Endothelial cell (in vitro differentiated cells): Measurements from ENCODE around the gene FAM124A. TPM values are rescaled to one million over a fixed set of nuclear protein-coding genes. Genes with fewer than 3 reads are reported as not detected.

ENCODE experiments used
- DNase-seq: peaks from one replicate; pipeline ENCODE4 v3.0.0; 2021; ENCODE audit warnings: low spot score
- H3K27ac Mint-ChIP-seq: one replicate; pipeline ENCODE4 v1.8.0; 2021; ENCODE audit warnings: mixed read lengths, inconsistent platforms; ENCODE audit not compliant: unreplicated experiment
- H3K27me3 Mint-ChIP-seq: one replicate; pipeline ENCODE4 v1.8.0; 2021; ENCODE audit warnings: mild to moderate bottlenecking, moderate library complexity, mixed read lengths, inconsistent platforms; ENCODE audit not compliant: unreplicated experiment
- H3K36me3 Mint-ChIP-seq: one replicate; pipeline ENCODE4 v1.8.0; 2021; ENCODE audit warnings: mild to moderate bottlenecking, low read depth, mixed read lengths, inconsistent platforms; ENCODE audit not compliant: unreplicated experiment
- H3K4me1 Mint-ChIP-seq: one replicate; pipeline ENCODE4 v1.8.0; 2021; ENCODE audit warnings: mild to moderate bottlenecking, mixed read lengths, inconsistent platforms; ENCODE audit not compliant: unreplicated experiment
- H3K4me3 Mint-ChIP-seq: one replicate; pipeline ENCODE4 v1.8.0; 2021; ENCODE audit warnings: mild to moderate bottlenecking, mixed read lengths, inconsistent platforms; ENCODE audit not compliant: unreplicated experiment
- H3K9me3 Mint-ChIP-seq: one replicate; pipeline ENCODE4 v1.8.0; 2021; ENCODE audit warnings: mixed read lengths, inconsistent platforms; ENCODE audit not compliant: unreplicated experiment
- long read RNA-seq: library from polyadenylated mRNA; unstranded; transcript quantifications from one replicate; pipeline ENCODE4 v2.0.0, GENCODE V29; 2020; ENCODE audit not compliant: unreplicated experiment
- total RNA-seq: library from RNA; stranded (reverse); fragmentation: NEBNext Ultra II Directional; extraction: Animal tissue kit (Norgen Biotek cat#: 25700); gene quantifications from one replicate; pipeline ENCODE4 v1.2.1, GENCODE V29; 2021; ENCODE audit not compliant: unreplicated experiment
- TF ChIP-seq, protein P1 (sequence below): fragments of 200-600 bp; sonication (generic); IDR thresholded peaks from one replicate; pipeline ENCODE4 v1.5.0; 2021; ENCODE audit warnings: antibody characterized with exemption; ENCODE audit not compliant: unreplicated experiment

FAM124A gene, protein sequence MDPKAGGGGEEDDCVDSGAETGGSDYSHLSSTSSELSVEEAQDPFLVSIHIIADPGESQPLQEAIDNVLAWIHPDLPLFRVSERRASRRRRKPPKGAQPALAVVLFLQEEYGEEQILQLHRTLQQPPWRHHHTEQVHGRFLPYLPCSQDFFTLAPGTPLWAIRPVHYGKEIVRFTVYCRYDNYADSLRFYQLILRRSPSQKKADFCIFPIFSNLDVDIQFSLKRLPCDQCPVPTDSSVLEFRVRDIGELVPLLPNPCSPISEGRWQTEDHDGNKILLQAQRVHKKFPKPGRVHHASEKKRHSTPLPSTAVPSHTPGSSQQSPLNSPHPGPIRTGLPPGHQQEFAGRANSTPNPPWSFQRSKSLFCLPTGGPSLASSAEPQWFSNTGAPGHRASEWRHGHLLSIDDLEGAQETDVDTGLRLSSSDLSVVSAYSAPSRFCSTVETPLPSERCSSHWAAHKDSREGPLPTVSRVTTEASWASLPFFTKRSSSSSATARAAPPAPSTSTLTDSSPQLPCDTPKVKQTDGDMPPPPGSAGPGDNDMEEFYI
- total RNA-seq: 4.9 TPM
- long read RNA-seq, full-length matches to known transcripts: 4 of 6 reads
- long read RNA-seq, partial matches to known transcripts: 1 of 6 reads
- long read RNA-seq, other reads (novel, unspliced or antisense): 1 of 6 reads

DNA sequence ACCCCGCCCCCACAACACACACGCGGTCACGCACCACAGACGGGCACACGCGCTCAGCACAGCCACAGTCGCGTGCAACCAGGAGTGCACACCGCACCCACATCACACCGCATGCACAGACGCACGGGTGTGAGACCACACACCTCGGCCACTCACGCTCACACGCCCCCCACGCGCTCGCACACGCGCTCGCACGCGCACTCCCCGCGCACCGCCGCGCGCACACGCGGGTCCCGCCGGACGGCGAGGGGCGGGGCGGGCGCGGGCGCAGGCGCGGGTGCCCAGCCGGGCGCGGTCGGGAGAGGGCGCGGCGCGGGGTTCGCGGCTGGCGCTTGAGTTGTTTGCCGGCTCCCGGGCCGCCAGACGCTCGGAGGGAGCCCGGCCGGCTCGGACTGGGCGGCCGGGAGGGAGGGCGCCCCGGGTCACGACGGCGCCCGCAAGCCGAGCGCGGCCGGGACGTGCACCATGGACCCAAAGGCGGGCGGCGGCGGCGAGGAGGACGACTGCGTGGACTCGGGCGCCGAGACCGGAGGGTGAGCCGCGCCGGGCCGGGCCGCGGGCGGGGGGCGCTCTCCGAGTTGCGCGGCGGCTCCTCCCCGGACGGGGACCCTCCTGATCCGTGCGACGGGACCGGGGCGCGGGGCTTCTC is at the start of gene FAM124A:
Gene FAM124A (plus strand): TSS at position 362 of the 649 bp plus-strand sequence. CDS start 104 bp downstream, at position 466.
- H3K27ac Mint-ChIP-seq: peak within 1 kb of the TSS; percentile 14
- TF ChIP-seq, protein P1, sequence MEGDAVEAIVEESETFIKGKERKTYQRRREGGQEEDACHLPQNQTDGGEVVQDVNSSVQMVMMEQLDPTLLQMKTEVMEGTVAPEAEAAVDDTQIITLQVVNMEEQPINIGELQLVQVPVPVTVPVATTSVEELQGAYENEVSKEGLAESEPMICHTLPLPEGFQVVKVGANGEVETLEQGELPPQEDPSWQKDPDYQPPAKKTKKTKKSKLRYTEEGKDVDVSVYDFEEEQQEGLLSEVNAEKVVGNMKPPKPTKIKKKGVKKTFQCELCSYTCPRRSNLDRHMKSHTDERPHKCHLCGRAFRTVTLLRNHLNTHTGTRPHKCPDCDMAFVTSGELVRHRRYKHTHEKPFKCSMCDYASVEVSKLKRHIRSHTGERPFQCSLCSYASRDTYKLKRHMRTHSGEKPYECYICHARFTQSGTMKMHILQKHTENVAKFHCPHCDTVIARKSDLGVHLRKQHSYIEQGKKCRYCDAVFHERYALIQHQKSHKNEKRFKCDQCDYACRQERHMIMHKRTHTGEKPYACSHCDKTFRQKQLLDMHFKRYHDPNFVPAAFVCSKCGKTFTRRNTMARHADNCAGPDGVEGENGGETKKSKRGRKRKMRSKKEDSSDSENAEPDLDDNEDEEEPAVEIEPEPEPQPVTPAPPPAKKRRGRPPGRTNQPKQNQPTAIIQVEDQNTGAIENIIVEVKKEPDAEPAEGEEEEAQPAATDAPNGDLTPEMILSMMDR: peak; percentile 23
- no peaks in the 10 kb centered on the region for H3K9me3 Mint-ChIP-seq
- peaks cover 11% of the 10 kb centered on the region for H3K36me3 Mint-ChIP-seq
- H3K4me3 Mint-ChIP-seq: peak within 1 kb of the TSS; percentile 91
- H3K4me1 Mint-ChIP-seq: peaks cover 9% of the 10 kb centered on the region
- peaks cover 3% of the 10 kb centered on the region for H3K27me3 Mint-ChIP-seq
- peak; percentile 71 for DNase-seq

DNA sequence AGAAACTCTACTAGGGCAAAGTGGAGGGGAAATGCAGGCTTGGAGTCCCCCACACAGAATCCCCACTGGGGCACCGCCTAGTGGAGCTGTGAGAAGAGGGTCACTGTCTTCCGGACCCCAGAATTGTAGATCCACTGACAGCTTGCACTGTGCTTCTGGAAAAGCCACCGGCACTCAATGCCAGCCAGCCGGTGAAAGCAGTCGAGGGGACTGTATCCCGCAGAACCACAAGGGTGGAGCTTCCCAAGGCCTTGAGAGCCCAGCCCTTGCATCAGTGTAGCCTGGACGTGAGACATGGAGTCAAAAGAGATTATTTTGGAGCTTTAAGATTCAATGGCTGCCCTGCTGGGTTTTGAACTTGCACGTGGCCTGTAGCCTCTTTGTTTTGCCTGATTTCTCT is 47.2 kb upstream of the FAM124A start:
- Mint-ChIP-seq H3K27ac (peak overlapping the region; percentile 45), H3K4me1 (peaks cover 15% of the 10 kb centered on the region), H3K36me3 (no peaks in the 10 kb centered on the region), H3K4me3 (no peak overlapping the region), H3K9me3 (no peaks in the 10 kb centered on the region), H3K27me3 (peaks cover 10% of the 10 kb centered on the region)
- TF ChIP-seq, protein P1: no peak
- no peak for DNase-seq

DNA sequence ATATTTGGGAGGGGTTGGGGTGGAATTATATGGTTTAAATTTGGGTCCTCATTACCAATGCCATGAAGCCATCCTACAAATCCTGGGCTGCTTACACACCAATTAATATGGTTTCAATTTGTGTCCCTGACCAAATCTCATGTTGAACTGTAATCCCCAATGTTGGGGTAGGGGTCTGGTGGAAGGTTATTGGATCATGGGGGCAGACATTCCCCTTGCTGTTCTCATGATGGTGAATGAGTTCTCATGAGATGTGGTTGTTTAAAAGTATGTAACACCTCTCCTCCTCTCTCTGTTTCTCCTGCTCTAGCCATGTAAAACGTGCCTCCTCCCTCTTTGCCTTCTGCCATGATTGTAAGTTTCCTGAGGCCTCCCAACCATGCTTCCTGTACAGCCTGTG is 46.6 kb upstream of the FAM124A start:
- Mint-ChIP-seq H3K4me3 (no peak overlapping the region), H3K36me3 (no peaks in the 10 kb centered on the region), H3K27ac (no peak overlapping the region), H3K27me3 (peaks cover 10% of the 10 kb centered on the region), H3K9me3 (no peaks in the 10 kb centered on the region), H3K4me1 (peaks cover 10% of the 10 kb centered on the region)
- DNase-seq: no peak
- TF ChIP-seq, protein P1: no peak

DNA sequence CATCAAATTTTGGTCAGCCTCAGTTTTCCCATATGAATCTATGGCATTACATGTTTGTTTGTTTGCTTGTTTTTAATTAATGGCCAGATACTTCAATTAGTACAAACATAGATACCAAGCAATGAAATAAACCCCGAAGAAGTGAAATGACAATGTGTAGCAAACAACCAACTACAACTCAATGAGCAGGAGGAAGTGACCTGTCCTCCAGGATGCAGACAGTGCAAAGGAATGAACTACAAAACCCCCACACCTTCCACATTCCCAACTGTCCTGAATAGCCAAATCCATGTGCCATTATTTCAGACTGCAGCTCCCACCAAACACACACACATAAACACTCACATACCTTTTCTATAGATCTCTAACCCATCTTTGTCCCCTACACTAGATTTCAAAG is 45.0 kb upstream of the FAM124A start:
- no peaks in the 10 kb centered on the region for H3K36me3 Mint-ChIP-seq
- peaks cover 5% of the 10 kb centered on the region for H3K27me3 Mint-ChIP-seq
- no peak overlapping the region for H3K27ac Mint-ChIP-seq
- TF ChIP-seq, protein P1: no peak
- H3K4me3 Mint-ChIP-seq: no peak overlapping the region
- H3K9me3 Mint-ChIP-seq: no peaks in the 10 kb centered on the region
- no peak for DNase-seq
- H3K4me1 Mint-ChIP-seq: no peaks in the 10 kb centered on the region
